Spleen (tissue), 11 donors: ENCODE data around the gene SUSD6. TPM values are rescaled to one million over a fixed set of nuclear protein-coding genes. Genes with fewer than 3 reads are reported as not detected.

ENCODE experiments used
- DNase-seq: peaks from one replicate; pipeline ENCODE4 v3.0.0-alpha.2; 2020
- H3K27ac ChIP-seq, 8 donors: fragments of 200-600 bp; sonication (generic) in 7 of 8; 1 replicate in 4 of 8; 2 replicates in 4 of 8; pipeline versions ENCODE4 v1.5.0 to v1.8.0; 2016 to 2021; ENCODE audit warnings: inconsistent platforms in 4 of 8, mild to moderate bottlenecking in 4 of 8, moderate library complexity in 1 of 8
- H3K27me3 ChIP-seq, 7 donors: fragments of 200-600 bp; sonication (generic) in 6 of 7; replicated peaks in 1 of 7; 1 replicate in 4 of 7; 2 replicates in 3 of 7; pipeline versions ENCODE4 v1.5.0 to v1.8.0; 2016 to 2021; ENCODE audit warnings: inconsistent platforms in 3 of 7, mild to moderate bottlenecking in 1 of 7
- H3K36me3 ChIP-seq, 6 donors: fragments of 200-600 bp; sonication (generic) in 5 of 6; 1 replicate in 4 of 6; 2 replicates in 2 of 6; pipeline versions ENCODE4 v1.5.0 to v1.8.0; 2016 to 2021; ENCODE audit warnings: inconsistent platforms in 2 of 6
- H3K4me1 ChIP-seq, 6 donors: fragments of 200-600 bp; sonication (generic) in 5 of 6; 1 replicate in 3 of 6; 2 replicates in 3 of 6; pipeline versions ENCODE4 v1.5.0 to v1.8.0; 2016 to 2021; ENCODE audit warnings: inconsistent platforms in 3 of 6
- H3K4me3 ChIP-seq, 8 donors: fragments of 200-600 bp; sonication (generic) in 7 of 8; 1 replicate in 4 of 8; 2 replicates in 4 of 8; pipeline versions ENCODE4 v1.5.0 to v1.8.0; 2016 to 2021; ENCODE audit warnings: inconsistent platforms in 4 of 8, mild to moderate bottlenecking in 4 of 8, moderate library complexity in 2 of 8
- H3K9me3 ChIP-seq, 8 donors: fragments of 200-600 bp; sonication (generic) in 7 of 8; 1 replicate in 4 of 8; 2 replicates in 4 of 8; pipeline versions ENCODE4 v1.5.0 to v1.8.0; 2016 to 2021; ENCODE audit warnings: inconsistent platforms in 4 of 8
- POLR2A ChIP-seq, 3 donors: fragments of 450-650 bp; IDR thresholded peaks; one replicate each; pipeline ENCODE4 v1.5.1; 2017; ENCODE audit warnings: antibody characterized with exemption in 3 of 3, mild to moderate bottlenecking in 1 of 3
- POLR2AphosphoS5 ChIP-seq, 3 donors: sonication (generic); formaldehyde crosslinking; IDR thresholded peaks; one replicate each; pipeline ENCODE4 v1.5.1; 2017; ENCODE audit warnings: antibody characterized with exemption in 3 of 3
- WGBS, 5 donors: extraction: QIAGEN DNeasy Blood & Tissue Kit in 3 of 5; methylation state at CpG; one replicate each; pipeline versions ENCODE4 v1.1.5 to v1.1.7; 2013 to 2018; 5-methylcytosine and 5-hydroxymethylcytosine counted together
- intact Hi-C: fragments of 100-400 bp; cut with DNase I; formaldehyde crosslinking; loops from one replicate; pipeline ENCODE4 v1.15.0; 2023; ENCODE audit warnings: low total_unique reads
- polyA plus RNA-seq, 3 donors: library from polyadenylated mRNA; stranded (reverse); fragments of 200-250 nt; gene quantifications; one replicate each; pipeline ENCODE4 v1.2.1, GENCODE V29; 2013
- total RNA-seq, 7 donors: library from RNA; depleted of rRNA in 3 of 7; stranded (reverse); fragments of >200 nt in 3 of 7; fragmentation: NEBNext Ultra II Directional in 4 of 7; extraction: Animal tissue kit (Norgen Biotek cat#: 25700) in 4 of 7; gene quantifications; one replicate each; pipeline versions ENCODE4 v1.1.0 to v1.2.1, GENCODE V29; 2016 to 2021
- TF ChIP-seq, protein P1 (sequence below), 11 experiments: fragments of 200-600 bp in 7 of 11; fragments of 450-650 bp in 4 of 11; sonication (generic) in 4 of 11; IDR thresholded peaks in 8 of 11; conservative IDR thresholded peaks in 3 of 11; 1 replicate in 7 of 11; 2 replicates in 4 of 11; pipeline versions ENCODE4 v1.4.0 to v1.8.0; 2016 to 2021; ENCODE audit warnings: antibody characterized with exemption in 11 of 11, inconsistent platforms in 4 of 11, mild to moderate bottlenecking in 1 of 11
- donor health status: healthy with polysubstance abuse.
- donor health status: DM: no; HTN: no; CAD: no; lungs with moderate emphysema.
- donor health status: DM: no; HTN: no; CAD: no.
- donor health status: Bipolar disorder and iron deficiency.
- donor health status: healthy.
- donor health status: DM: no; HTN: no; CAD: no.
- donor health status: DM: yes; HTN: yes; CAD: no.

Gene SUSD6
- total and polyA plus RNA-seq, 10 donors: 10.7 to 120 (median 86.4) TPM

DNA sequence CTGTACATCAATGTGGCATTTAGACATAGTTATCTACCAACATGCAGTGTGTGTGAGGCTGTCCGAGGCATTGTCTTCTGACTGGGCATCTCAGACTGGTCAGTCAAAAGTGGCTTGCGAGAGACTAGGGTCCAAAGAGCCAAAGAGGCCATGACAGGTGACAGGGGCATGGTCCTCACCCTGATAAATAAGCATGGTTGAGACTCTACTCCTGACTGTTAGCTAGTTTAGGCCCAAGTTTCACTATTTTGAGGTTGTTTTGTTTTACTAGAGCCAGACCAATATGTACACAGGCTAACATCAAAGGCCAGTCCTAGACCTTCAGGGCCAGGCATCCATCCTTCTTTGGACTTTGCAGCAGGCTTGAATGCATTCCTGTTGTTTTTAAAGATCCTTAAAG is 78.6 kb downstream of the SUSD6 start:
- no peak overlapping the region for H3K4me3 ChIP-seq
- no peak for DNase-seq
- TF ChIP-seq POLR2AphosphoS5 (IDR thresholded peaks at IDR 0.05): no peak
- TF ChIP-seq, protein P1, sequence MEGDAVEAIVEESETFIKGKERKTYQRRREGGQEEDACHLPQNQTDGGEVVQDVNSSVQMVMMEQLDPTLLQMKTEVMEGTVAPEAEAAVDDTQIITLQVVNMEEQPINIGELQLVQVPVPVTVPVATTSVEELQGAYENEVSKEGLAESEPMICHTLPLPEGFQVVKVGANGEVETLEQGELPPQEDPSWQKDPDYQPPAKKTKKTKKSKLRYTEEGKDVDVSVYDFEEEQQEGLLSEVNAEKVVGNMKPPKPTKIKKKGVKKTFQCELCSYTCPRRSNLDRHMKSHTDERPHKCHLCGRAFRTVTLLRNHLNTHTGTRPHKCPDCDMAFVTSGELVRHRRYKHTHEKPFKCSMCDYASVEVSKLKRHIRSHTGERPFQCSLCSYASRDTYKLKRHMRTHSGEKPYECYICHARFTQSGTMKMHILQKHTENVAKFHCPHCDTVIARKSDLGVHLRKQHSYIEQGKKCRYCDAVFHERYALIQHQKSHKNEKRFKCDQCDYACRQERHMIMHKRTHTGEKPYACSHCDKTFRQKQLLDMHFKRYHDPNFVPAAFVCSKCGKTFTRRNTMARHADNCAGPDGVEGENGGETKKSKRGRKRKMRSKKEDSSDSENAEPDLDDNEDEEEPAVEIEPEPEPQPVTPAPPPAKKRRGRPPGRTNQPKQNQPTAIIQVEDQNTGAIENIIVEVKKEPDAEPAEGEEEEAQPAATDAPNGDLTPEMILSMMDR (IDR thresholded peaks at IDR 0.05 in 8 of 11, conservative IDR thresholded peaks at IDR 0.05 in 3 of 11): no peak
- no peak for TF ChIP-seq POLR2A (IDR thresholded peaks at IDR 0.05)
- peaks cover 0 to 39% (median 0%) of the 10 kb centered on the region in 6 donors for H3K36me3 ChIP-seq
- H3K27me3 ChIP-seq: no peaks in the 10 kb centered on the region
- no peaks in the 10 kb centered on the region for H3K9me3 ChIP-seq
- intact Hi-C loops: no loop called here
- 95 to 100% (median 97%) methylated on average over 2 of the region's 2 CpGs for WGBS, 5 donors
- peaks cover 34 to 100% (median 74%) of the 10 kb centered on the region in 6 donors for H3K4me1 ChIP-seq
- H3K27ac ChIP-seq: peak overlapping the region in 3 of 8 donors; percentile 11 to 91 (median 43)

GRCh38 chr14:69692594-69692993 is 81.2 kb downstream of the SUSD6 start:
- Histone ChIP-seq H3K27ac (peak overlapping the region; percentile 58 to 94 (median 86)), H3K36me3 (peaks cover 0 to 34% (median 0%) of the 10 kb centered on the region in 6 donors), H3K4me3 (no peak overlapping the region), H3K4me1 (peaks cover 49 to 100% (median 80%) of the 10 kb centered on the region in 6 donors), H3K27me3 (no peaks in the 10 kb centered on the region), H3K9me3 (no peaks in the 10 kb centered on the region)
- intact Hi-C loops: no loop called here
- TF ChIP-seq POLR2AphosphoS5 (IDR thresholded peaks at IDR 0.05) (no peak), POLR2A (IDR thresholded peaks at IDR 0.05) (no peak)
- TF ChIP-seq, protein P1 (IDR thresholded peaks at IDR 0.05 in 8 of 11, conservative IDR thresholded peaks at IDR 0.05 in 3 of 11): no peak
- no peak for DNase-seq
- WGBS, 5 donors: 77 to 97% (median 83%) methylated on average over 1 of the region's 1 CpG

GRCh38 chr14:69693145-69693544 is 81.7 kb downstream of the SUSD6 start:
- peak overlapping the region; percentile 58 to 94 (median 86) for H3K27ac ChIP-seq

DNA sequence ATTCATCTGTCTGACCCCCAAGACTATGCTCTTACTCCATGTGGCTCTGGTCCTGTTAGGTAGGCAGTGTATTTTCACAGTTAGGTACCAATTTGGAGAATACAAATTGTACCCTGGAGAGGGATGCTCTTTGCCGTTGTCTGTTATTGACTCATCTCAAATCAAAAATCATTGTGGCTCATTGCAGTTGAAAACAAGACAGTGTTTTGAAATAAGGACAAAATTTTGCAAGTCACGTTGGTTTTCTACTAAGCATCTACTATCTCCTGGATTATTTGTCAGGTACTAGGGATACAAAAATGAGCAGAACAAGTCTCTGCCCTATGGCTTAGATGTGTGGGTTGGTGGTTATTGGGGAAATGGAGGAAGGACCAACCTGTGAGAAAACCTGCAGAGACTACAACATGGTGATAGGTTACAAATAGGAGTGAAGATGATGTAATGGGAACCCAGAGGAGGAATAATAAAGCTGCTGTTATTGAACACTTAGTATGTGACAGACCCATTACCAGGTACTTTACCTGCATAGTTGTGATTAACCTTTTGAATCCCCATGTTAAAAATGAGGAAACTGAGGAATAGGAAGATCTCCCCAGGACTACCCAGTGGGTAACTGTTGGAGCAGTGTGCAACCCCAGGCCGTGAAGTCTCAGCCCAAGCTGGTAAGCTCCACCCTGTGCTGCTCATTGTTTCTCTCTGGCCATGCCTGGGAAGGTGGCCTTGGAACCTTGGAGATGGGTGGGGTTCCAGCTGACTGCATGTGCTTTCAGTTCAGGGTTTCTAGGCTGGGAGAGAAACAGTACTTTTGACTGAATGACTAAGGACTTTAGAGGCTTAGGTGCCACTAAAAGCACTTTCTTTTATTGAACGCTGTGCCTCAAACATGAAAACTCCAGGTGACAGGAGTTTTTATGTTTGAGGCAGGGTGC is 82.7 kb downstream of the SUSD6 start:
- Histone ChIP-seq H3K36me3 (peaks cover 0 to 23% (median 0%) of the 10 kb centered on the region in 6 donors), H3K4me1 (peaks cover 49 to 100% (median 82%) of the 10 kb centered on the region in 6 donors)

More at GRCh38 chr14:69693145-69693544, 81.7 kb downstream of the SUSD6 start:
- Histone ChIP-seq H3K36me3 (peaks cover 0 to 32% (median 0%) of the 10 kb centered on the region in 6 donors), H3K4me1 (peaks cover 49 to 100% (median 79%) of the 10 kb centered on the region in 6 donors), H3K9me3 (no peaks in the 10 kb centered on the region), H3K27me3 (no peaks in the 10 kb centered on the region), H3K4me3 (peak overlapping the region in 1 of 8 donors; percentile 28)
- peak in 2 of 3 donors; percentile 50 to 62 for TF ChIP-seq POLR2AphosphoS5 (IDR thresholded peaks at IDR 0.05)
- TF ChIP-seq POLR2A (IDR thresholded peaks at IDR 0.05): no peak
- WGBS, 5 donors: 14 to 21% (median 17%) methylated on average over 3 of the region's 3 CpGs
- intact Hi-C loops: no loop called here
- peak; percentile 81 for DNase-seq

More for the DNA sequence above, 82.7 kb downstream of the SUSD6 start:
- Histone ChIP-seq H3K27ac (peak overlapping the region; percentile 58 to 94 (median 86)), H3K9me3 (no peaks in the 10 kb centered on the region), H3K4me3 (peak overlapping the region in 1 of 8 donors; percentile 28), H3K27me3 (no peaks in the 10 kb centered on the region)
- 33 to 49% (median 42%) methylated on average over 4 of the region's 4 CpGs for WGBS, 5 donors
- no peak for TF ChIP-seq POLR2A (IDR thresholded peaks at IDR 0.05)
- TF ChIP-seq POLR2AphosphoS5 (IDR thresholded peaks at IDR 0.05): peak in 2 of 3 donors; percentile 60 to 63
- intact Hi-C loops: no loop called here
- DNase-seq: peak; percentile 81
